Measurements from ENCODE around the gene SPRY2.

DNA sequence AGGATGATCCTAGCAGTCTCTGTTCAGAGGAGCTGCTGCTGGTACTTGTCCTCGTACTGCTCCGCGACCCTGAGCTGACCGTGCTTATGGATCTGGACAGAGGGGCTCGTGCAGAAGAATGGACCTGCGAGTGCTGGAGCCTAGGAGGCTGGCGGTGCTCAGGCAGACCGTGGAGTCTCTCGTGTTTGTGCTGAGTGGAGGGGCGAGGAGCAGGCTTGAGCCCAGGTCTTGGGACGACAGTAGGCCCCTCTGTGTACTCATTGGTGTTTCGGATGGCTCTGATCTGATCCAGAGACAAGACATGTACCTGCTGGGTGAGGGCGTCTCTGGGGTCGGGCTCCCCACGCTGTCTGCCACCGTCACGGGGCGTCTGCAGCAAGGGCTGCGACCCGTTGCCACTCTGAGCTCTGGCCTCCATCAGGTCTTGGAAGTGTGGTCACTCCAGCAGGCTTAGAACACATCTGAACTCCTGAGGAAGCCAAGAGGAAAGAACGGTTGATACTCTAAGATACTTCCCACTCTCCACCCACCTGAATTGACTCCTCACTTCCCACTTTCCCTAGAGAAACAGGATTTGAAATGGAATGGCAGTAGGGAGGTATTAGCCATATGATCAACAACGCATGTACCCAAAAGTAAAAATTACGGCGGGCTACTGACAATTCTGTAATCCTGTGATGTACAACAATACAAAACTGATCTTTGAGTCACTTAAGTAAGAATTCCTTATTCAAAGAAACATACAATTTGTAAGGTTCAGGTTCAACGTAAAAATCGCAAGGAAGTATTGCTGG lies 3.4 kb downstream of the SPRY2 start:
- no peak; the same call in 1 of the 2 replicates for TF ChIP-seq POLR2AphosphoS5 (IDR thresholded peaks at IDR 0.05; ENCODE audit: low read depth, low read length)
- no peak for TF ChIP-seq ZNF274 (IDR thresholded peaks at IDR 0.05; ENCODE audit: borderline replicate concordance, extremely low read depth, low read length)
- TF ChIP-seq TAF1 (IDR thresholded peaks at IDR 0.05; ENCODE audit: low read depth, low read length) = no peak

All from H1 (cell line).